HTERT RPE-1 (cell line): ENCODE results near the gene ZNF710.

ENCODE experiments used
- in situ Hi-C: fragments of 300-500 bp; cut with MboI; formaldehyde crosslinking; loops from 4 replicates; pipeline ENCODE4 v1.14.3; 2020; ENCODE audit warnings: low sequenced_read_pairs

The ZNF710 gene

DNA sequence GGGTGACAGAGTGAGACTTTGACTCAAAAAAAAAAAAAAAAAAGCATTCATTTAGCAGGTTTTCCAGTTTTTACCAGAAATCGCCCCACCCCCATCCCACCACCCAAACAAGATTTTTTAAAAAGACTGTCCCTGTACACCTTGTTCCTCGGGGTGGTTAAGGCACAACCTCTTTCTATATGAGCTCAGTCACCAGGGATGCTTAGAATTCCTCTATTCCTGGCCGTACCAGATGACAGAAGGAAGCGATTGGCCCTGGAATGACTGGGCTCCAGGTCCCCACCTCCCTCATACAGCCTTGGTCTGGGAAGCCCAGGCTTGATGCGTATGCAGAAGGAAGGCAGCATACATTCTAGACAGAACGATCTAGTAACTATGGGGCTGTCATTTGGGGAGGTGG lies 75.6 kb downstream of the ZNF710 start:
- in situ Hi-C loops: no loop called here

DNA sequence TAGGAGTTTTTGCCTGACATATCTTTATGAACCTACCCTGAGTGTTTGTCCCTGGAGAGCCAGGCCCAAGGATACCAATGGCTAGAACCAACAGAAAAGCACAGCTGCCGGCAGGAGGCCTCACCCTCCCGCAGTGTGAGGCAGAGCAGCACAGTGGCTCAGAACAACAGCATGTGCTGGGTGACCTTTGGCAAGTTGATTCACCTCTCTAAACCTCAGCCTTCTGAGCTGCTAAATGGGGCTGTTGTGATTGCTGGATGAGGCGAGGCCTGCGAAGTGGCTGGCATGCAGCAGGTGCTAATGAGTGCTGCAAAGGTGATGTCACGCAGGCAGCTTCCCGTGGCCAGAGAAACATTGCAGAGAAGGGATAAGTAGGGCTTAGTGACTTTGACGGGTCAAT lies 77.8 kb downstream of the ZNF710 start:
- in situ Hi-C loops: no loop called here

DNA sequence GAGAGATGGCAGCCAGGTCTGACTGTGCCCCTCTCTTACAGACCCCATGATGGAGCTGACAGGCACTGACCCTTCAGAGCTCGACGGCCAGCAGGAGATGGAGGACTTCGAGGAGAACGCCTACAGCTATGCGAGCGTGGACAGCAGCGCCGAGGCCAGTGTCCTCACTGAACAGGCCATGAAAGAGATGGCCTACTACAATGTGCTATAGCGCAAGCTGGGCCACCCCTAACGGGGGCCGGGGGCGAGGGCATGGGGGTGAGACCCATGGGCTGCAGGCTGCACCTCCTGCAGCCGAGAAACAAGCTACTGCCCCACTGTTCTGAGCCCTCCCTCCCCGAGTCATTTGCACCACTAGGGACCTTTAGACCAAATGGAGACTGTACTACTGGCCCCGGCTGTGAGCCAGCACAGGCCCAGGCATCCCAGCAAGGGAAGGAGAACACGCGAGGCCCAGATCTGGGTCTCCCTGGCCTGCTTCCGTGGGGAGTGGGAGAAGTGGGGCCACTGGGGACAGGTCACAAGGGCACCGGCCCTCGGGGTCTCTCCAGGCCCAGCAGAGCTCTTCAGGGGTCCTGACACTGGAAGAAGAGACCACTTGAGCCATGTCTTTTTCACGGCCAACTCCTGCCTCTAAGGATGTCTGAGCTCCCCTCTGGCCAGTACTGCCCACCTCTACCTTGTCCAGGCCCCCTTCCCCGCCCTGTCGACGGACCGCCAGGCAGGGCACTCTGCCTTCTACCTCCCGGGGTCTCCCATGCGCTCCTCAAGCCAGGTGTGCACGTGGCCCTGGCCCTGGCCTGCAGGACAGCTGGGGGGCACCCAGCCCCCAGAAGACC lies 78.7 kb downstream of the ZNF710 start:
- in situ Hi-C loops: no loop called here

DNA sequence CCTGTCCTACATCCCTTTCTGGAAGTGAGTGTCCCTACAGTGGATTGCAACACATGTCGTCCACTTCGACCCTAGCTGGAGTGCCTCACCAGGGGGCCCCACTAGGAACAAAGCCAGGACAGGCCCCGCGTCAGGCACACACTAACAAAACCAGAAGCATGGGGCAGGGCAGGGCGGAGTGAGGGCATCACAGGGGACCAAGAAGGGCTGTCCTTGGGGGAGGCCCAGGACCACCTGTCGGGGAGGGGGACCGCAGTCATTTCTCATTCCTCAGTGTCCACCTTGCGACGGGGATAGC lies 79.3 kb downstream of the ZNF710 start:
- in situ Hi-C loops: no loop called here

DNA sequence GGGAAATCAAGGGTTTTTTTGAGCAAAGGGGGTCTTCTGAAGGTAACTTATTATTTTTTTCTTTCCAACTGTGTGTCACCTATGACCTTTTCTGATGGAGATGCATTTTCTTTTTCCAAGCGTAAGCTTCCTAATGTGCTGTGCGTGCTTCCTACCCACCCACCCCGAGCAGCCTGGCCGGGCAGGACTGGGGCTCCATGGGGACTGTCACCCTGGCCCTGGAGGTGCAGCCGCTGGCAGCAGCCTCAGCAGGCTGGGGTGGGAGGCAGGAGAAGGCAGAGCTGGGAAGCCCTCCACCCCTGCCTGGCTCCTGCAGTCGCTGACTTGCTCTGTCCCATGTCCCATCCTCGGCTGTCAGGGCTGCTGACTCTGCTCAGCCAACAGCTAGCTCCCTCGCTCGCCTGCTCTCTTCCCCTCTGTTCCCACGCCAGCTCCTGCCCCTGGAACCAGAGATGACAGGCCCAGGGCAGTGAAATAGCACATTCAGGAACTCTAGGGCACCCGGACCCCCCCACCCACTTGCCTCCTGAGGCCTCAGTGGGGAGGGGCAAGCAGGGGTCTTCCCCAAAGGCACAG lies 79.8 kb downstream of the ZNF710 start:
- in situ Hi-C loops: no loop called here

DNA sequence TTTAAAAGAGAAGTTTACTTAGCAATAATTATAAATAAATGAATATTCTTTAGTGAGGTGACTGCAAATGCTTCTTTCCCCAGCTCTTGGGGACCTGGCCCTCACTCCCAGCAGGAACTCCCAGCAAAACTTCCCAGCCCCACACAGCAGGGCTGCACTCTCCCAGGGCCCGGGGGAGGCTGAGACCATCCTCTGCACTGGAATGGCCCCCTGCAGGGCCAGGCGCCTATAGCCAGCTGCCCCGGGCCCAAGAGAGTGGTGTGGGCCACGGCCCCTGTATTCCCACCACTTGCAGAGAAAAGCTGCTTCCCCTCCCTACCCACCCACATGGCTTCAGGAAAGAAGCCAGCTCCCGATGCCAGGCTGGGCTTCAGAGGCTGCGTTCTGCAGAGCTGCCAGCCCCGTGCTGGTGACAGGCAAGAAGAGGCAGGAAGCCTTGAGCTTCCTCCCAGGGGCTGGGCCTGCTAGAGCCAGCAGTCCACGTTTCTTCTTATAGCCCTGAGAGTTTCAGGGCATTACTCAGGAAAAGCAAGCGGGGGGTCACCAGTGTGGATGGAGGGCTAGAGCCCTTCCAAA lies 81.1 kb downstream of the ZNF710 start:
- in situ Hi-C loops: no loop called here

DNA sequence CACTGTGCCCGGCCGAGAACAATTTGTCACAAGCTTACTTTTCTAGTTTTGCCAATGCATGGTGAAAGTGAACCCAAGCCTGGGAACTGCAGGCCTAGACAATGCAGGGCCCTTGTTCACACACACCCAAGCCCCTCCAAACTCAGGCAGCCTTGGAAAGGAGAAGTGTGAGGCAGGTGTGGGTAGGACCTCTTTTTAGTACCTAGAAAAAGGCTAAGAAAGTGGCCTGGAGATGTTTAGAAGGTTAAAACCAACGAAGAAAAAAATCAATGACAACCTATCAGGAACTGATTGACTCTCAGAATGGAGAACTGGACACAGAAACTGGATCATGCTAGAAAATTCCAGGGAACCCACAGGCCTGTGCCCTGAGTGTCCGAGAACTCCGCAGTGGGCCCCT lies 82.3 kb downstream of the ZNF710 start:
- in situ Hi-C loops: no loop called here

DNA sequence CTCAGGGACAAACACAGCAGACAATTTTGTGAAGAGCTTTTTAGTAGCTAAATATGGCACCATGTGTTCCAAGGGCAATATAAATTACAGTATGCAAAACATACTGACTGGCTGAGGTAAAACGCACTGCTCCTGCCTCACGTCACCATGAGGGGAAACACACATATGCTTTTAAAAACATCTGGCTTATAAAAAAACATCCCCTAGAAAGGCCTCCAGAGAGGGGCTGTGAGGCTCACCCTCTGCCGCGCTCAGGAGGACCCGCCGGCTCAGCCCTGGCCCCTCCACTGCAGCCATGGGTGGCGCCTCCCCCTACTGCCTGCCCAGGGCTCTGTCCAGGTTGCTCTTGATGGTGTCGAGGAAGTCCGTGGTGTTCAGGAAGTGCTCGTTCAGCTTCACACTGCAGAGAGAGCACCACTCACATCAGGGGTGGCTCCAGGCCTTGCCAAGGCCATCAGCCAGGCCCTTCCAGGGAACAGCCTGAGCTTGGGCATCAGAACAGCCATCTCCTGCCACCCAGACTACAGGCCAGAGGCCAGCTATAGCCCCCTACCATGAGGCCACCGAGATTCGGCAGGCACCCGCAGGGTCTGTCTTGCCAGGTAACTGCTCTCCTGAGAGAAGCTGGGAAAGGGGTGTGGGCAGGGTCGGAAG lies 83.0 kb downstream of the ZNF710 start:
- in situ Hi-C loops: no loop called here

DNA sequence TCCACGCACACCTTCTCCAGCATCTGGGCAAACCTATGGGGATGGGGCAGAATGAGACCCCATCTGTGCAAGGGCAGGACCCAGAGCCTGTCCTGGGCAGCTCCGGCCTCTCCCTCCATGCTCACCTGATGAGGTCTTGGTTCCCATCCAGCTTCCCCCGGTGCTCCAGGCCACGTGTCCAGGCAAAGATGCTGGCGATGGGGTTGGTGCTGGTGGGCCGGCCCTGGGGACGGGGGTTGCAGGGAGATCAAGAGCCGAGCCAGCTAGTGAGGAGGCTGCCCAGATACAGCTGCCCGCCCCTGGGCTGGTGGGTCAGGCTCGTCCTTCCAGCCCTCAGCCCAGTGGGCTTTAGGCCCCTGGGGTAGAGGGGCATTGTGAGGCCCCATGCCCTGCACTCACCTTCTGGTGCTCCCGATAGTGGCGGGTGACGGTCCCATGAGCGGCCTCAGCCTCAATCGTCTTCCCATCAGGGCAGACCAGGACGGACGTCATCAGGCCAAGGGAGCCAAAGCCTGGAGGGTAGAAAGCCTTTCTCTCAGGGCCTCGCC lies 83.8 kb downstream of the ZNF710 start:
- in situ Hi-C loops: no loop called here

DNA sequence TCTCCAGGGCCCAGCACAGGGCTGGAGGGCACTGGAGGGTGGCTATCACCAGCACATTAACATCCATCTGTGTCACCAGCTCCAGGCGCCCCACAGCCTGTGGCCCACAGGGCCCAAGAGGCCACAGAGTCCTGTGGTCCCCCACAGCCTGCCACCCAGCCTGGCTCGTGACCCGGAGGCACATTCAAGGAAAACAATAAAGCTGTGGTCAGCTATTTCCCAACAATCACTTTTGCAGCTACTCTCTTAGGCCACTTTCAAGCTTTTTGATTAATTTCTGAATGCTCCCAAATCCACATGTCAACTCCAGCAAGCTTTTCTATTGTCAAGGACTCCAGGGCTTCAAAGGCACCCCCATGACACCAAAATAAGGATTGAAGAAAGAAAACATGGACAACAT lies 84.4 kb downstream of the ZNF710 start:
- in situ Hi-C loops: no loop called here

DNA sequence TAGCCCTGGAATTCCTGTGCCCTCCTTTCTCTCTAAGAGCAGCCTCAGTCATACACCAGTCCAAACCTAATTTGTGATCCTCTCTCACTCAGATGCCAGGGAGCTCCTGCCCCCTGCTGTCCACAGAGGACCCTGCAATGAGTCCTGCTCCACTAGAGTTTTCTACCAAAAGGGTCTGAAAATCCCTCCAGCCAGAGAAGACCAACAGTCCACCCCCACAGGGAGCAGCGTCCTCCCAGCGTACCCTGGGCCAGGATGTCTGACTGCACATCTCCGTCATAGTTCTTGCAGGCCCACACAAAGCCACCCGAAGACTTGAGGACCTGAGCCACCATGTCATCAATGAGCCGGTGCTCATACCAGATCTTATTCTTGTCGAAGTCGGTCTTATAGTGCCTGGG lies 85.7 kb downstream of the ZNF710 start:
- in situ Hi-C loops: no loop called here

DNA sequence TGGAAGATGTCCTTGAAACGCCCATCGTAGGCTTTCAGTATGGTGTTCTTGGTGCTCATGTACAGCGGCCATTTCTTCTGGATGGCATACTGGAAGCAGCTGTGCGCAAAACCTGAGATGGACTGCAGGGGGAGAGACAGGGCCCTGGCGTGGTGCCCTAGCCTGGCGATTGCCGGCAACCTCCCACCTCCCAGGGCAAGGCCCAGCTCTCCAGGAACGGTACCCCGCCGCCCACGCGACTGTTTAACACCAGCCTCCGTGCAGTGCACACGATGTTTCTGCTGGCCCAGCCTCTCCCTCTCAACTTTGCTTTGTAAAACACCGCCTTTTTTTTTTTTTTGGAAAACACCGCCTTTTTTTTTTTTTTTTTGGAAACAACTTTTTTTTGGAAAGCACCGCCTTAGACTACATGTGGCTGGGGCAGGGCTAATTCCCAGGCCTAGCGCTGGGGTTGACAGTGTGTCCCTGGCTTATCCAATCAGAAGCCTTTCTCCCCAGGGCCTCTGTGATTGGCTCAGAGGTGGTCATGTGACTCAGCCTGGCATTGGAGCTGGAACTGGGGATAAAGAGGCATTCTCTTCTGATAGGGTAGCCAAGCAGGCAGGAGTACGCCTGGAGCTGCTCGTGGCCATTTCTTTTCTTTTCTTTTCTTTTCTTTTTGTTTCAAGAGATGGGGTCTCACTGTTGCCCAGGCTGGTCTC lies 86.5 kb downstream of the ZNF710 start:
- in situ Hi-C loops: no loop called here

DNA sequence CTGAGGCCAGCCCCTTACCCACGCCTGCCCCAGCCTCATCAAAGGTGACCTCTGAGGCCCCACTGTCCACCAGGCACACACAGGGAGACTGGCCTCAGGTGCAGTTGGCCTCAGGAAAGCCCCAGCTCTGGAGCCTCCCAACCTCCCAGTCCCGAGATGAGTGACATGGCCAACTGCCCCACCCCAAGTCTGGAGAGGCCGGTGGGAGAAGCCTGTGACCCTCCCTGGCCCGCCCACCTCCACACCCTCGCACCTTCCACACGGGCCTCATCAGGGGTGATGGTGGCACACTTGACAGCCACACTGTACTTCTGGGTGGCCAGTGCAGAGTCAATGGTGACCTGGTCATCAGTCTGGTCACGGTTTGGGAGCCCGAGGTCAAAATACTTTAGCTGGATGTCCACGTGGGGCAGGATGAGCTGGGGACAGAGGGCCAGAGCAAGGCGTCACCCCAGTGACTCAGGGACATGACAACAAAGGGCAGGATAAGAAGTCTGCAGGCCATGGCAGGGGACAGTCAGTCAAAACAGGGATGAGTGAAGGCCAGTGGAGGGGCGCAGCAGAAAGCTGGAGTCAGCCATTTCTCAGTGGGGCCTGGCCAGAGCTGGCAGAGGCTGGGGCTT lies 89.2 kb downstream of the ZNF710 start:
- in situ Hi-C loops: no loop called here

DNA sequence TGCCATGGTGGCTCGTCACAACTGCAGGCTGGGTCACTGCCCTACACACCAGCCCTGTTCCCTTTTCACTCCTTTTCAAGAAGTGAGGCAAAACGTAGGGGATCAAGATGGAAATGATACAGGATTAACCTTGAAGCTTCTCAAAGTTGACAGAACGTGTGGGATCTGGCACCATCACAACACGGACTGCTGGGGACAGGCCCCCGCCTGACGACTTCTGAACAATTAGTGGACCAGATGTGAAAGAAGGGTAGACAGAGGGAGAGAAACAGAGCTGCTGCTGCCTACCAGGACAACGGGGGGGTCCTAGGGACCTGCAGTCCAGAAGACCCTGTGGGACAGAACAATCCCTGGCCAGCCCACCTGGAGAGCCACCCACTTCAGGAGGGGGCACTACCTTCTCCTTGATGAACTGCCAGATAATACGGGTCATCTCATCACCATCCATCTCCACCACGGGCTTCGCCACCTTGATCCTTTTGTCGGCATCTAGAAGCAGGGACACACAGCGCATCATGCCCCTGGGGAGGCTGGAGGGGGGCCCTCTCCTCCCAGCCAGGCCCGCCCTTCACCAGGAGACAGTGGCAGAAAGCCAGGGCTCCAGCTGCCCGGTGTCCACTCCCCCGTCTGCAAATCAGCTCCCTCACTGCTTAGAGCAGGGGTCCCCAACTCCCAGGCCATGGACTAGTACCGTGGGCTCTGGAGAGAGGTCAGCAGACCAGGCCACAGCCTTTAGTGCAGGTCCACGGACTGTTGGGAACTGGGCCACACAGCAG lies 90.2 kb downstream of the ZNF710 start:
- in situ Hi-C loops: no loop called here

DNA sequence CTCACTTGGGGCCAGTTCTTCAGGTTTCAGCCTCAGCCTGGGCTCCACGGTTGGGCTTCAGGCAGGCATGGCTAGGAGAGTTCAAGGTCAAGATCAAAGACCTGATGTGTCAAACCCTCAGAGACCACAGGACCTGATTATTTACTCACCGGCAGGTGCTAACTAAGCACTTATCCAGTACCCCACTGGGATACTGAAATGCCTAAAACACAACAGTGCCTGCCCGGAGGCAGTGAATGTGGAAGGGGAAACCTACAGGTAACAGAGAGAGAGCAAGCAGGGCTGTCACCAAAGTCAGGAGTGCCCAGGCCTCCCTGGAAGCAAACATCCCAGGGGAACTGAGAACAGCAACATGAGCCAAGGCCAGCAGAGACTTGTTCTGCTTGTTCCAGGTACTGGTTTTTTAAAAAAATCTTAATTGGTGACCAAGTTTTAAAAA lies 94.4 kb downstream of the ZNF710 start:
- in situ Hi-C loops: no loop called here

DNA sequence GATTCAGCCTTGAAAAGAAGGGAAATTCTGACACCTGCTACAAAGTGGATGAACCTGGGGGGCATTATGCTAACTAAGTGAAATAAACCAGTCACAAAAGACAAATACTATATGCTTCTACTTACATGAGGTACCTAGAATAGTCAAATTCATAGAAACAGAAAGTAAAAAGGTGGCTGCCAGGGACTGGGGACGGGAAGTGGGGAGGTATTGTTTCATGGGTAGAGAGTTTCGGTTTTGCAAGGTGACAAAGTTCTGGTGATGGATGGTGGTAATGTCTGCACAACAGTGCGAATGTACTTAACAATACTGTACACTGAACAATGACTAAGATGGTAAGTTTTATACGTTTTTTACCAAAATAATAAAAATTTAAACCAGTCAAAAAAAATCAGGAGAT lies 96.4 kb downstream of the ZNF710 start:
- in situ Hi-C loops: no loop called here

DNA sequence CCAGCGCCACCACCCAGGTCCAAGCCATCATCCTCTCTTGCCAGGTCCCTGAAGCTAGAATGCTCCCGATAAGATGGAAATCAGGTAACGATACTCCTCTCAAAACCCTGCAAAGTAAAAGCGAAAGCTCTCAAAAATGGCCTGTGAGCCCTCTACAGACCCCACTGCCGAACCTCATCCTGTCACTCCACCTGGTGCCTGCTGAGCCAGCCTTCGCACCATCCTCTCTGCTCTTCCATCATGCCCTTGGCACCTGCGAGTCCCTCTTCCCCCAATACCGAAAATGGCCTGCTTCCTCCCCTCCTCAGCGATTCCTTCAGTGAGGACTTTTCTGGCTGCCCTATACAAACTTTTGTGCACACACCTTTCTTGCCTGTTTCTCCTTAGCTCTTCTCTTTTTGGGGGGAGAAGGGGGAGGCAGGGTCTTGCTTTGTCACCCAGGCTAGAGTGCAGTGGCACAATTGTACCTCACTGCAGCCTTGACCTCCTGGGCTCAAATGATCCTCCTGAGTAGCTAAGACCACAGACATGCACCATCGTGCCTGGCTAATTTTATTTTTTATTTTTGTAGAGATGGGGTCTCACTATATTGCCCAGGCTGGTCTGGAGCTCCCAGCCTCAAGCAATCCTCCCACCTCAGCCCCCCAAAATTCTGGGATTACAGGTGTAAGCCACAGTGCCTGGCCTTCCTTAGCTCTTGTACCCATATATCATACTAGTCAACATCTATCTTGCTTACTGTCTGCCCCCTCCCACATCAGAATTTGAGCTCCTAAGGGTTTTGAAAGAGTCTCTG lies 98.1 kb downstream of the ZNF710 start:
- in situ Hi-C loops: no loop called here

DNA sequence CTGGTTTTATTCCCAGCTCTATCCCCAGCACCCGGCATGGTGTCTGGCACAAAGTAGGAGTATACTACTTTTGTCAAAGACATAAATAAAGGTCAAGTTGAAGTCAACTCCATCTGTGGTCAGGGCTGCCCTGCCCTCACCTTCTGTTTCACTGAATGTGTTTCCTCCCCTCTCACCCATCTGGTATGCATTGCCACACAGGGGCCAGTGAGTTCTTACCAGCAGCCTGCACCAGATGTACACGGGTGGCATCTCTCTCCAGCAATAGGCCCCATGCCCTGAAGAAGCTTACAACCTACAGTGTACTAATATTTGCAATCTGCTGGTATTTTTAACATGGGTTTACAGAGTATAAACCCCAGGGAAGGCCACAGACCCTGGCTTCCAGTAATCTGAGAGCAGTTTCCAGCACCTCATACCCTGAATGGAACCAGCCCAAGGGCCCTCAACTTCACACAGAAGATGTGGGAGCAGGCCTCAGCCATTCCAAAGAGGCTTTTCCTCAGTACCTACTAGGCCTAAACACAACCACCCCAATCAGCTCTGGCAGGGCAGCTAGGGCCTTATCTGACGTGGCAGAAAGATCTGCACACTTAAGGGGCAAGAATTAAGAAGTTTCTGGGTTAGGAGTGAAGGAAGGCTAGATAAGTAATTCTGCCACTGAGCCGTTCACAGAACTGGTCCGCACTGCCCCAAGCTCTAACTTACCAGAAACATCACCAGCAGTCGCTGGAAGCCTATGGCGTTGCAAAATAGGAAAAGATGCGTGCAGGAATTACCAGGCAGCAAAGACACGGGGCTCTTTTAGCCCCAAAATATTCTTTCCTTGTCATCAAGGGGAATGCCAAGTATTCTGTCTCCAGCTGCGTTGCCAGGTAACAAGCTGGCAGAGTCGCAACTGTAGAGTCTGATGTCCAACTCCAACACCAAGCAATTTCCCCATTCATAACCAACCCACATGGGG lies 99.0 kb downstream of the ZNF710 start:
- in situ Hi-C loops: no loop called here
